Esophagus squamous epithelium (tissue), 5 donors: ENCODE data around the gene C1orf185. TPM values are rescaled to one million over a fixed set of nuclear protein-coding genes. Genes with fewer than 3 reads are reported as not detected.
A peak's percentile ranks its signal among the peaks of the same experiment; 100 is the strongest.

Experiments
- DNase-seq: peaks from one replicate; lab custom pipeline; 2025; lab: John Stamatoyannopoulos, UW
- H3K27ac ChIP-seq, 4 donors: fragments of 200-600 bp; sonication (generic); one replicate each; pipeline ENCODE4 v1.5.1; 2016 to 2019; ENCODE audit warnings: mild to moderate bottlenecking in 1 of 4
- H3K27me3 ChIP-seq, 4 donors: fragments of 200-600 bp; sonication (generic); 1 replicate in 3 of 4; 2 replicates in 1 of 4; pipeline versions ENCODE4 v1.5.1 to v1.6.0; 2017 to 2021; ENCODE audit warnings: antibody characterized with exemption in 1 of 4
- H3K36me3 ChIP-seq, 3 donors: fragments of 200-600 bp; sonication (generic); one replicate each; pipeline ENCODE4 v1.5.1; 2016 to 2019
- H3K4me1 ChIP-seq, 3 donors: fragments of 200-600 bp; sonication (generic); one replicate each; pipeline ENCODE4 v1.5.1; 2017 to 2019
- H3K4me3 ChIP-seq, 4 donors: fragments of 200-600 bp; sonication (generic); 1 replicate in 3 of 4; 2 replicates in 1 of 4; pipeline ENCODE4 v1.5.1; 2016 to 2019; ENCODE audit warnings: mild to moderate bottlenecking in 2 of 4, moderate library complexity in 1 of 4
- H3K9me3 ChIP-seq, 3 donors: fragments of 200-600 bp; sonication (generic); one replicate each; pipeline ENCODE4 v1.5.1; 2016 to 2019
- CTCF ChIP-seq, 6 experiments: fragments of 450-650 bp in 4 of 6; fragments of 200-600 bp in 2 of 6; sonication (generic) in 2 of 6; IDR thresholded peaks; one replicate each; pipeline ENCODE4 v1.5.1; 2016 to 2019; ENCODE audit warnings: antibody characterized with exemption in 6 of 6, mild to moderate bottlenecking in 4 of 6, moderate library complexity in 4 of 6
- POLR2A ChIP-seq, 4 donors: fragments of 450-650 bp; IDR thresholded peaks; one replicate each; pipeline ENCODE4 v1.6.1; 2017; ENCODE audit warnings: antibody characterized with exemption in 4 of 4, mild to moderate bottlenecking in 4 of 4, moderate library complexity in 3 of 4
- WGBS, 2 donors: methylation state at CpG; one replicate each; pipeline ENCODE4 v1.1.5; 2018; 5-methylcytosine and 5-hydroxymethylcytosine counted together
- intact Hi-C: fragments of 100-400 bp; cut with DNase I; formaldehyde crosslinking; loops from one replicate; pipeline ENCODE4 v1.15.0; 2022
- total RNA-seq, 4 donors: library from RNA; depleted of rRNA; stranded (reverse); fragments of >200 nt; gene quantifications; one replicate each; pipeline ENCODE4 v1.1.0, GENCODE V29; 2016
- donor health status: DM: yes; HTN: yes; CAD: no.

C1orf185 gene
- total RNA-seq, 4 donors from 2014 or later: not detected

- WGBS, 2 donors: 67 to 89% methylated on average over 2 of the region's 3 CpGs
- no peak for TF ChIP-seq POLR2A (IDR thresholded peaks at IDR 0.05)
- no peak for TF ChIP-seq CTCF (IDR thresholded peaks at IDR 0.05)
- no peaks in the 10 kb centered on the region for H3K4me1 ChIP-seq
- no peak overlapping the region for H3K27ac ChIP-seq
- no peak for DNase-seq
- H3K27me3 ChIP-seq: peaks cover 0 to 33% (median 0%) of the 10 kb centered on the region in 4 donors
- H3K9me3 ChIP-seq: no peaks in the 10 kb centered on the region
- H3K4me3 ChIP-seq: no peak overlapping the region
- intact Hi-C loops: no loop called here
- no peaks in the 10 kb centered on the region for H3K36me3 ChIP-seq
Measured at GRCh38 chr1:51086496-51087271, 15.3 kb upstream of the C1orf185 start.

- 25 to 31% methylated on average over 1 of the region's 1 CpG for WGBS, 2 donors
- H3K4me1 ChIP-seq: no peaks in the 10 kb centered on the region
- peaks cover 0 to 26% (median 0%) of the 10 kb centered on the region in 4 donors for H3K27me3 ChIP-seq
- H3K9me3 ChIP-seq: no peaks in the 10 kb centered on the region
- DNase-seq: no peak
- no peak overlapping the region for H3K4me3 ChIP-seq
- TF ChIP-seq POLR2A (IDR thresholded peaks at IDR 0.05) (no peak), CTCF (IDR thresholded peaks at IDR 0.05) (peak in 1 of 6 experiments; percentile 21)
- no peak overlapping the region for H3K27ac ChIP-seq
- intact Hi-C loops: no loop called here
- no peaks in the 10 kb centered on the region for H3K36me3 ChIP-seq
Measured at GRCh38 chr1:51088474-51088873, 13.6 kb upstream of the C1orf185 start.

DNA sequence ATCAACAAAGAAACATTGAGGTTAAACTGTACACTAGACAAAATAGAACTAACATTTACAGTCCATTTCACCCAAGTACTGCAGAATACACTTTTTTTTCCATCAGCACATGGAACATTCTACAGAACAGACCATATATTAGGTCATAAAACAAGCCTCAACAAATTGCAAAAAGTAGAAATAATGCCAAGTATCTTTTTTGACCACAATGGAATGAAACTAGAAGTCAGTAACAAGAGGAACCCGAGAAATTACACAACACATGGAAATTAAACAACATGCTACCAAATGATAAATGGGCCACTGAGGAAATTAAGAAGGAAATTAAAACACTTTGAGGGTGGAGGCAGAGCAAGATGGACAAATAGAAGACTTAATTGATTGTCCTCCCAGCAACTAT is 8.4 kb upstream of the C1orf185 start:
- 7 to 32% methylated on average over 1 of the region's 1 CpG for WGBS, 2 donors
- Histone ChIP-seq H3K36me3 (no peaks in the 10 kb centered on the region), H3K4me1 (no peaks in the 10 kb centered on the region), H3K27ac (no peak overlapping the region), H3K9me3 (no peaks in the 10 kb centered on the region), H3K4me3 (no peak overlapping the region), H3K27me3 (peaks cover 0 to 10% (median 0%) of the 10 kb centered on the region in 4 donors)
- no peak for DNase-seq
- intact Hi-C loops: no loop called here
- TF ChIP-seq POLR2A (IDR thresholded peaks at IDR 0.05) (no peak), CTCF (IDR thresholded peaks at IDR 0.05) (no peak)

- Histone ChIP-seq H3K4me1 (no peaks in the 10 kb centered on the region), H3K36me3 (no peaks in the 10 kb centered on the region), H3K4me3 (no peak overlapping the region), H3K9me3 (no peaks in the 10 kb centered on the region), H3K27ac (no peak overlapping the region), H3K27me3 (peaks cover 0 to 7% (median 0%) of the 10 kb centered on the region in 4 donors)
- intact Hi-C loops: no loop called here
- WGBS, 2 donors: 83 to 93% methylated on average over 1 of the region's 1 CpG
- no peak for TF ChIP-seq CTCF (IDR thresholded peaks at IDR 0.05)
- TF ChIP-seq POLR2A (IDR thresholded peaks at IDR 0.05): no peak
- DNase-seq: no peak
Measured at GRCh38 chr1:51097171-51097570, 4.9 kb upstream of the C1orf185 start.

DNA sequence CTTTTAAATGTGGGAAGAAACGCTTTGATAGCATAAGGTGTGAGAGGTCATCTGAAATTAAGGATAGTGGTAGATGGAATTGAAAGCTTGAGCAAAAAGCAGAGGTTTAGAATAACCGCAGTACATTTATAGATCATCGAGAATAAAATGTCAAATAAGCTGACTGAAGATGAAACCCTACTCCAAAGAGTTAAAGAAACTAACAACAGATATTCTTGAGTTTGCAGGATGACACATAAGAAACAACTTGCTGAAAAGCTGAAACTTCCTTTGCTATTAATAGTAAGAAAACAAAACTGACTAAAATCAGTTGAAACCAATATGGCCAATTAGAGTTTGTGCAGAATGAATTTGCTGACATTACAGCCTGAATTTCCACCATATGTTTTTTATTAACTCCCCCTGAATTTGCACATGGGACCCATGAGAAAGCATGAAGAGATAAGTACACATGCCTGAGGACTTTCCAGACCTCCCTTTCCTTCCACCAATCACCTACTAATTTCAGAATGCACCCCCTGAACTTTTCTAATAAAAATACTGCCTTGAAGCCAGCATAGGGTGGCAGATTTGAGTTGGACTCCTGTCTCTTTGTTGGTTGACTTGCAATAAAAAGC is 1.7 kb upstream of the C1orf185 start:
- no peaks in the 10 kb centered on the region for H3K36me3 ChIP-seq
- no peak overlapping the region for H3K27ac ChIP-seq
- H3K27me3 ChIP-seq: peaks cover 0 to 2% (median 0%) of the 10 kb centered on the region in 4 donors
- no peak overlapping the region for H3K4me3 ChIP-seq
- DNase-seq: no peak
- TF ChIP-seq POLR2A (IDR thresholded peaks at IDR 0.05) (no peak), CTCF (IDR thresholded peaks at IDR 0.05) (no peak)
- no peaks in the 10 kb centered on the region for H3K4me1 ChIP-seq
- H3K9me3 ChIP-seq: no peaks in the 10 kb centered on the region
- intact Hi-C loops: no loop called here
- 61 to 67% methylated on average over 3 of the region's 3 CpGs for WGBS, 2 donors
